Adrenal gland (tissue), 12 donors: ENCODE results near the gene P3H3. TPM values are rescaled to one million over a fixed set of nuclear protein-coding genes. Genes with fewer than 3 reads are reported as not detected.

ENCODE experiments used
- DNase-seq, 7 donors: peaks; one replicate each; pipeline ENCODE4 v3.0.0-alpha.2; 2019 to 2020
- H3K27ac ChIP-seq, 5 donors: fragments of 200-600 bp; sonication (generic) in 4 of 5; 1 replicate in 3 of 5; 2 replicates in 2 of 5; pipeline versions ENCODE4 v1.5.1 to v1.8.0; 2016 to 2020; ENCODE audit warnings: mild to moderate bottlenecking in 1 of 5
- H3K27me3 ChIP-seq: fragments of 200-600 bp; 2 replicates; pipeline ENCODE4 v1.8.0; 2021
- H3K36me3 ChIP-seq, 2 donors: fragments of 200-600 bp; replicated peaks in 1 of 2; 1 replicate in 1 of 2; 2 replicates in 1 of 2; pipeline versions ENCODE4 v1.5.1 to v1.8.0; 2018 to 2022
- H3K4me1 ChIP-seq, 2 donors: fragments of 200-600 bp; replicated peaks in 1 of 2; 1 replicate in 1 of 2; 2 replicates in 1 of 2; pipeline versions ENCODE4 v1.5.1 to v1.8.0; 2018 to 2021
- H3K4me3 ChIP-seq, 4 donors: fragments of 200-600 bp; sonication (generic) in 3 of 4; one replicate each; pipeline ENCODE4 v1.5.1; 2016 to 2018
- H3K9me3 ChIP-seq, 3 donors: fragments of 200-600 bp; sonication (generic) in 1 of 3; replicated peaks in 1 of 3; 1 replicate in 2 of 3; 2 replicates in 1 of 3; pipeline versions ENCODE4 v1.5.1 to v1.8.0; 2016 to 2021
- CTCF ChIP-seq, 6 experiments: fragments of 450-650 bp in 4 of 6; fragments of 200-600 bp in 2 of 6; sonication (generic) in 1 of 6; IDR thresholded peaks; 1 replicate in 5 of 6; 2 replicates in 1 of 6; pipeline versions ENCODE4 v1.5.1 to v1.8.0; 2016 to 2021; ENCODE audit warnings: antibody characterized with exemption in 6 of 6, mild to moderate bottlenecking in 2 of 6, moderate library complexity in 1 of 6
- POLR2A ChIP-seq, 2 donors: fragments of 450-650 bp; IDR thresholded peaks; one replicate each; pipeline ENCODE4 v1.6.1; 2017; ENCODE audit warnings: antibody characterized with exemption in 2 of 2, mild to moderate bottlenecking in 2 of 2, moderate library complexity in 1 of 2
- WGBS, 4 donors: extraction: QIAGEN DNeasy Blood & Tissue Kit in 2 of 4; methylation state at CpG; one replicate each; pipeline versions ENCODE4 v1.1.5 to v1.1.7; 2013 to 2017; 5-methylcytosine and 5-hydroxymethylcytosine counted together
- intact Hi-C, 2 donors: fragments of 100-400 bp; cut with DNase I; formaldehyde crosslinking; loops; one replicate each; pipeline versions ENCODE4 v1.14.1 to v1.15.0; 2022 to 2023
- polyA plus RNA-seq, 3 donors: library from polyadenylated mRNA; stranded (reverse); fragments of 200-250 nt in 2 of 3; fragments of 350-450 nt in 1 of 3; fragmentation: Illumina TruSeq in 1 of 3; extraction: RNeasy Lipid Tissue Mini Kit (QIAGEN cat#74804) in 1 of 3; gene quantifications; one replicate each; pipeline ENCODE4 v1.2.3, GENCODE V29; 2013 to 2014
- total RNA-seq, 9 donors: library from RNA; depleted of rRNA in 4 of 9; stranded (reverse); fragments of >200 nt in 4 of 9; fragments of 120-200 nt in 1 of 9; fragmentation: NEBNext Ultra II Directional in 1 of 9; extraction: Animal tissue kit (Norgen Biotek cat#: 25700) in 1 of 9; gene quantifications; one replicate each; pipeline versions ENCODE4 v1.1.0 to v1.2.4, GENCODE V29; 2013 to 2023
- donor health status: healthy with polysubstance abuse.
- donor health status: Bipolar disorder and iron deficiency.
- donor health status: DM: yes; HTN: yes; CAD: no.
- donor health status: DM: no; HTN: no; CAD: no.
- donor health status: DM: no; HTN: no; CAD: no.
- donor health status: DM: yes; HTN: yes; CAD: no.

P3H3 gene
- total and polyA plus RNA-seq, 12 donors, result 2.6 to 58.1 (median 15.8) TPM

GRCh38 chr12:6837370-6838060 is 9.3 kb downstream of the P3H3 start:
- intact Hi-C loops, result loop anchor here in 1 of 2 donors (5.0 kb wide), 1 partner anchor 210 kb away; no protein-coding TSS in a partner anchor
- WGBS, 4 donors, result 82 to 93% (median 91%) methylated on average over 19 to 26 of the region's 26 CpGs
- Histone ChIP-seq H3K36me3 (peaks cover 0 to 30% of the 10 kb centered on the region in 2 donors), H3K27me3 (no peaks in the 10 kb centered on the region), H3K4me1 (peaks cover 3 to 10% of the 10 kb centered on the region in 2 donors), H3K27ac (no peak overlapping the region), H3K9me3 (no peaks in the 10 kb centered on the region), H3K4me3 (no peak overlapping the region)
- TF ChIP-seq CTCF (IDR thresholded peaks at IDR 0.05), result no peak
- TF ChIP-seq POLR2A (IDR thresholded peaks at IDR 0.05), result no peak
- DNase-seq, result no peak

- Histone ChIP-seq H3K27ac (no peak overlapping the region), H3K9me3 (no peaks in the 10 kb centered on the region), H3K4me3 (no peak overlapping the region), H3K36me3 (peaks cover 0 to 22% of the 10 kb centered on the region in 2 donors), H3K27me3 (no peaks in the 10 kb centered on the region), H3K4me1 (peaks cover 0 to under 1% of the 10 kb centered on the region in 2 donors)
- TF ChIP-seq CTCF (IDR thresholded peaks at IDR 0.05) (no peak), POLR2A (IDR thresholded peaks at IDR 0.05) (no peak)
- DNase-seq, result no peak
- intact Hi-C loops, result loop anchor here in 1 of 2 donors (5.0 kb wide), 1 partner anchor 212 kb away; no protein-coding TSS in a partner anchor
- WGBS, 4 donors, result 87 to 92% (median 90%) methylated on average over 16 of the region's 16 CpGs
Measured at GRCh38 chr12:6838854-6839253, 10.6 kb downstream of the P3H3 start.

- TF ChIP-seq POLR2A (IDR thresholded peaks at IDR 0.05), result no peak
- TF ChIP-seq CTCF (IDR thresholded peaks at IDR 0.05), result no peak
- Histone ChIP-seq H3K36me3 (peaks cover 0 to 21% of the 10 kb centered on the region in 2 donors), H3K27me3 (no peaks in the 10 kb centered on the region), H3K9me3 (no peaks in the 10 kb centered on the region), H3K27ac (no peak overlapping the region), H3K4me1 (no peaks in the 10 kb centered on the region), H3K4me3 (no peak overlapping the region)
- 68 to 87% (median 80%) methylated on average over 5 to 10 of the region's 10 CpGs for WGBS, 4 donors
- intact Hi-C loops, result loop anchor here in 1 of 2 donors (5.0 kb wide), 1 partner anchor 212 kb away; no protein-coding TSS in a partner anchor
- DNase-seq, result no peak
Measured at GRCh38 chr12:6839482-6840201, 11.4 kb downstream of the P3H3 start.

DNA sequence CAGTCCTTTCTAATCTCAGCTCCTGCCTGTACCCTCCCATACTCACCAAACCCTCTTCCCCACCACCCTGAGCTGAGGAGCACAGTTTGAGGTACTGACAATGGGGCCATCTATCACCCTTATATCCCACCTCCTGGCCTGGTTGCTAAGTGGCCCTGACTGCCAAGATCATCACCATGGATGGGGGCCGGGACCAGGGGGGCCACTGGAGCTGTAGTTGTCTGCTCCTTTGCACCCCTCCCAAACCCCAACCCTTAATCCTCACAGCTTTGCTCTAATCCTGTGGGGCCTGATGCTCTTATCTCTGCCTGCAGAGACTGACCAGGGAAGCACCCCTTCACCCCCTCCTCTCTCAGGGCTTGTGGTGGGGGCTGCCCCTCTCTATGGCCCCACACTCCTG is 12.1 kb downstream of the P3H3 start:
- Histone ChIP-seq H3K27me3 (no peaks in the 10 kb centered on the region), H3K27ac (no peak overlapping the region), H3K4me1 (no peaks in the 10 kb centered on the region), H3K4me3 (no peak overlapping the region), H3K9me3 (no peaks in the 10 kb centered on the region), H3K36me3 (peaks cover 0 to 21% of the 10 kb centered on the region in 2 donors)
- TF ChIP-seq CTCF (IDR thresholded peaks at IDR 0.05) (no peak), POLR2A (IDR thresholded peaks at IDR 0.05) (no peak)
- 31 to 62% (median 50%) methylated on average over 1 of the region's 1 CpG for WGBS, 4 donors
- intact Hi-C loops, result no loop called here
- no peak for DNase-seq
